PC-9 (cell line): Measurements from ENCODE around the gene ANKRD44. TPM values are rescaled to one million over a fixed set of nuclear protein-coding genes. Genes with fewer than 3 reads are reported as not detected.

ENCODE experiments used
- BruUV-seq: library from RNA; stranded (reverse); fragments of 400-500 nt; replicated peaks from 2 replicates; lab custom pipeline; 2021; lab: Mats Ljungman, UMichigan
- CTCF ChIA-PET: fragments of 300-600 bp; sonication (Branson Sonifier 250); formaldehyde crosslinking; loops from one replicate; lab custom pipeline; 2022; ENCODE audit warnings: antibody characterized with exemption; lab: Charles Lee
- POLR2A ChIA-PET: fragments of 300-600 bp; sonication (Branson Sonifier 250); formaldehyde crosslinking; loops from one replicate; lab custom pipeline; 2022; ENCODE audit warnings: antibody characterized with exemption; ENCODE audit not compliant: unreplicated experiment; lab: Charles Lee
- DNase-seq, 2 experiments: peaks; one replicate each; pipeline versions ENCODE4 v3.0.0 to v3.0.0-alpha.2; 2015 to 2022; ENCODE audit warnings: mixed read lengths in 1 of 2
- H2AFZ ChIP-seq: fragments of 200-600 bp; sonication (generic); 2 replicates; pipeline ENCODE4 v1.8.1; 2017; ENCODE audit warnings: antibody characterized with exemption
- H3F3A ChIP-seq: fragments of 200-600 bp; sonication (generic); 2 replicates; pipeline ENCODE4 v1.8.1; 2017; ENCODE audit warnings: antibody characterized with exemption, mild to moderate bottlenecking, low read depth; ENCODE audit not compliant: insufficient read depth
- H3K27ac ChIP-seq: fragments of 200-600 bp; sonication (generic); 2 replicates; pipeline ENCODE4 v1.6.1; 2016; ENCODE audit warnings: mixed run types
- H3K27me3 ChIP-seq: fragments of 200-600 bp; sonication (generic); 2 replicates; pipeline ENCODE4 v1.6.1; 2016; ENCODE audit warnings: low read depth, mixed run types; ENCODE audit not compliant: insufficient read depth
- H3K36me3 ChIP-seq: fragments of 200-600 bp; sonication (generic); 2 replicates; pipeline ENCODE4 v1.6.1; 2016; ENCODE audit warnings: low read depth, mixed run types
- H3K4me1 ChIP-seq: fragments of 200-600 bp; sonication (generic); replicated peaks from 2 replicates; pipeline ENCODE4 v1.6.1; 2016; ENCODE audit warnings: mixed run types; ENCODE audit not compliant: insufficient read depth
- H3K4me2 ChIP-seq: fragments of 200-600 bp; sonication (generic); 2 replicates; pipeline ENCODE4 v1.6.1; 2017; ENCODE audit warnings: mixed run types
- H3K4me3 ChIP-seq: fragments of 200-600 bp; sonication (generic); 2 replicates; pipeline ENCODE4 v1.6.1; 2016; ENCODE audit warnings: mixed run types
- H3K79me2 ChIP-seq: fragments of 200-600 bp; sonication (generic); 2 replicates; pipeline ENCODE4 v1.6.1; 2017; ENCODE audit warnings: low read depth, mixed run types
- H3K9me2 ChIP-seq: fragments of 200-600 bp; sonication (generic); 2 replicates; pipeline ENCODE4 v1.8.1; 2017; ENCODE audit warnings: mild to moderate bottlenecking; ENCODE audit not compliant: insufficient read depth
- H3K9me3 ChIP-seq: fragments of 200-600 bp; sonication (generic); 2 replicates; pipeline ENCODE4 v1.8.1; 2016; ENCODE audit warnings: low read depth; ENCODE audit not compliant: insufficient read depth
- H4K20me1 ChIP-seq: fragments of 200-600 bp; sonication (generic); 2 replicates; pipeline ENCODE4 v1.8.1; 2017; ENCODE audit not compliant: insufficient read depth
- EZH2 ChIP-seq: fragments of 200-600 bp; sonication (generic); IDR thresholded peaks from 2 replicates; pipeline ENCODE4 v1.8.0; 2017; ENCODE audit warnings: antibody characterized with exemption, low read depth
- intact Hi-C: fragments of 100-400 bp; cut with micrococcal nuclease; formaldehyde crosslinking; loops from one replicate; pipeline ENCODE4 v1.10.0; 2022; ENCODE audit not compliant: unreplicated experiment
- total RNA-seq: library from RNA; stranded (reverse); gene quantifications from 2 replicates; pipeline ENCODE4 v1.2.3, GENCODE V29; 2021
- TF ChIP-seq, protein P1 (sequence below): fragments of 200-600 bp; sonication (generic); conservative IDR thresholded peaks from 2 replicates; pipeline ENCODE4 v1.6.1; 2017; ENCODE audit warnings: mixed run types, antibody characterized with exemption, mild to moderate bottlenecking, moderate library complexity

The ANKRD44 gene
- total RNA-seq, 1 experiment from 2014 or later: 3.4 TPM

DNA sequence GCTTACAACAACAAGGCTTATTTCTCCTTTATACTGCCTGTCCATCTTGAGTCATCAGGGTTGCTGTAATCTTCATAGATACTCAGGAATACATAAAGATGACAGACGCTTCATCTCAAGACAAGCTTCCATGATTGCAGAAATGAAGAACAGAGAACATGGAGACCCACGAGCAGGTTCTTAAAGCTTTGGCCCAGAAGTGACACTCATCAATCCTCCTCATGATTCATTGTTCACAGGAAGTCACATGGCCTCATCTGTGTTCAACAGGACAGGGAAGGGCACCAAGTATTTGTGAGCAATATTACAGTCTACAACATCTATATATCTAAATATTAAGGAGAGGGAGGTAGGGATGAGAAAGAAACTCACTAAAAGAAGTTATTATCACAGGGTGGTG lies 347.5 kb downstream of the ANKRD44 start:
- ChIA-PET CTCF (no interaction called here), POLR2A (no interaction called here)
- intact Hi-C loops: no loop called here
- Histone ChIP-seq H3K27me3 (no peaks in the 10 kb centered on the region), H3K36me3 (no peaks in the 10 kb centered on the region), H4K20me1 (no peaks in the 10 kb centered on the region), H3K4me1 (no peaks in the 10 kb centered on the region), H3K4me2 (no peak overlapping the region), H2AFZ (no peak overlapping the region), H3K9me3 (no peaks in the 10 kb centered on the region), H3K27ac (no peak overlapping the region), H3F3A (no peaks in the 10 kb centered on the region), H3K4me3 (no peak overlapping the region), H3K79me2 (no peaks in the 10 kb centered on the region), H3K9me2 (no peaks in the 10 kb centered on the region)
- TF ChIP-seq EZH2: no peak
- TF ChIP-seq, protein P1, sequence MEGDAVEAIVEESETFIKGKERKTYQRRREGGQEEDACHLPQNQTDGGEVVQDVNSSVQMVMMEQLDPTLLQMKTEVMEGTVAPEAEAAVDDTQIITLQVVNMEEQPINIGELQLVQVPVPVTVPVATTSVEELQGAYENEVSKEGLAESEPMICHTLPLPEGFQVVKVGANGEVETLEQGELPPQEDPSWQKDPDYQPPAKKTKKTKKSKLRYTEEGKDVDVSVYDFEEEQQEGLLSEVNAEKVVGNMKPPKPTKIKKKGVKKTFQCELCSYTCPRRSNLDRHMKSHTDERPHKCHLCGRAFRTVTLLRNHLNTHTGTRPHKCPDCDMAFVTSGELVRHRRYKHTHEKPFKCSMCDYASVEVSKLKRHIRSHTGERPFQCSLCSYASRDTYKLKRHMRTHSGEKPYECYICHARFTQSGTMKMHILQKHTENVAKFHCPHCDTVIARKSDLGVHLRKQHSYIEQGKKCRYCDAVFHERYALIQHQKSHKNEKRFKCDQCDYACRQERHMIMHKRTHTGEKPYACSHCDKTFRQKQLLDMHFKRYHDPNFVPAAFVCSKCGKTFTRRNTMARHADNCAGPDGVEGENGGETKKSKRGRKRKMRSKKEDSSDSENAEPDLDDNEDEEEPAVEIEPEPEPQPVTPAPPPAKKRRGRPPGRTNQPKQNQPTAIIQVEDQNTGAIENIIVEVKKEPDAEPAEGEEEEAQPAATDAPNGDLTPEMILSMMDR: no peak
- DNase-seq: no peak
- no TSS peak for BruUV-seq

DNA sequence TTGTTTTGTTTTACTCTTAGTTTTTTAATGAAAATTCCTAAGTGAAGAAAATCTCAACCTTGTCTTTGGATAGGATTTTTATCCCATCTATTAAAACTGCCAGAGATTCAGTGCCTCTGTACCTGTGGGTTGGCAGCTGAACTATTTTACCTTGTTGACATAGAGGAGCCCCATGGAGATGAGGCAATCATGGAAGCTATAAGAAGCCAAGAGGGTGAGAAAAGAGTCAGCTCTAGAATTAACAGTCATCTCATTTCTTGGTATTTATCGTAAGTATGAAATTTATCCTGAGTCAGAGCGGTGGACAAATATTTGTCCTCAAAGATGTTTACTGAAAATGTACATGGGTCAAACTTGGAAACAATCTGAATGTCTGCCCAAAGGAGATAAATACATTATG lies 348.3 kb downstream of the ANKRD44 start:
- H3K79me2 ChIP-seq: no peaks in the 10 kb centered on the region
- BruUV-seq: no TSS peak
- H4K20me1 ChIP-seq: no peaks in the 10 kb centered on the region
- H3K9me3 ChIP-seq: no peaks in the 10 kb centered on the region
- POLR2A ChIA-PET: no interaction called here
- H3K4me3 ChIP-seq: no peak overlapping the region
- no peaks in the 10 kb centered on the region for H3K36me3 ChIP-seq
- DNase-seq: no peak
- H3K4me2 ChIP-seq: no peak overlapping the region
- H3K4me1 ChIP-seq: no peaks in the 10 kb centered on the region
- intact Hi-C loops: no loop called here
- no peak for TF ChIP-seq EZH2
- TF ChIP-seq, protein P1: no peak
- H3K27me3 ChIP-seq: no peaks in the 10 kb centered on the region
- H3K27ac ChIP-seq: no peak overlapping the region
- no peaks in the 10 kb centered on the region for H3K9me2 ChIP-seq
- CTCF ChIA-PET: no interaction called here
- H2AFZ ChIP-seq: no peak overlapping the region
- H3F3A ChIP-seq: no peaks in the 10 kb centered on the region

DNA sequence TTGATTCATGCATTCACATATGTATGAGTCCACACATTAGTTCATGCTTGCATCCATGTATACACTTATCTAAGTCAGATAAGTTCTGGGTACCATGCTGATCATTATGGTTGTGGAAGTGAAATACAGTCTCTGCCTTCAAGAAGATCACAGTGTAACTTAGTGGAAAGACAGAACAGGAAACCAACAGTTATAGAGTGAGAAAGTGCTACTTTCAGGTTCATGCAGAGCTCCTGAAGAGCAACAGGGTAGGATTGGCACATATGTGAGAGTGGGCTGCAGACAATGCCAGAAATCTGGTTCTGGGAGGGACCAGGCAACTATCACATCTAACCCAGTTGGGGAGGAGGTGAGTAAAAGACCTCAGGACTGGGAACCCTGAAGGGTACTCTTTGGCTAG lies 348.7 kb downstream of the ANKRD44 start:
- POLR2A ChIA-PET: no interaction called here
- Histone ChIP-seq H2AFZ (no peak overlapping the region), H3K4me1 (no peaks in the 10 kb centered on the region), H3K9me2 (no peaks in the 10 kb centered on the region), H3F3A (no peaks in the 10 kb centered on the region), H3K27me3 (no peaks in the 10 kb centered on the region), H4K20me1 (no peaks in the 10 kb centered on the region), H3K4me2 (no peak overlapping the region), H3K4me3 (no peak overlapping the region), H3K27ac (no peak overlapping the region), H3K79me2 (no peaks in the 10 kb centered on the region), H3K36me3 (no peaks in the 10 kb centered on the region), H3K9me3 (no peaks in the 10 kb centered on the region)
- intact Hi-C loops: no loop called here
- no TSS peak for BruUV-seq
- no peak for DNase-seq
- CTCF ChIA-PET: no interaction called here
- TF ChIP-seq, protein P1: no peak
- no peak for TF ChIP-seq EZH2
